ENCODE data around the gene AGPS.

- TF ChIP-seq POLR2A (IDR thresholded peaks at IDR 0.05), result no peak
- no peak for TF ChIP-seq CTCF (IDR thresholded peaks at IDR 0.05)
Measured at GRCh38 chr2:177568893-177569292, 176.3 kb downstream of the AGPS start.

Data from heart left ventricle (tissue), 13 donors.